Frontal cortex (tissue), 4 donors: Measurements from ENCODE around the gene PHACTR2. TPM values are rescaled to one million over a fixed set of nuclear protein-coding genes. Genes with fewer than 3 reads are reported as not detected.

ENCODE experiments used
- DNase-seq, 2 donors: peaks; one replicate each; pipeline ENCODE4 v3.0.0; 2012; ENCODE audit warnings: low spot score in 2 of 2
- FAIRE-seq: peaks from 2 replicates; lab custom pipeline; 2012; peaks lifted over from hg19 to GRCh38; lab: Jason Lieb, UNC
- small RNA-seq: library from RNA; depleted of rRNA; stranded (forward); fragments of <200 nt; gene quantifications from one replicate; pipeline ENCODE3, GENCODE V24; 2014
- total RNA-seq: library from RNA; depleted of rRNA; stranded (reverse); fragments of >200 nt; gene quantifications from one replicate; pipeline ENCODE4 v1.2.3, GENCODE V29; 2014
- donor health status: control.
- donor health status: control.
- donor health status: control.

PHACTR2 gene
- total RNA-seq, 1 donor from 2014 or later, result 15.1 TPM

GRCh38 chr6:143880412-143880811 lies 202.6 kb downstream of the PHACTR2 start:
- FAIRE-seq, result no peak
- no peak for DNase-seq

Small RNA genes lying within 50 kb of the gene (small RNA-seq; reads per million reads assigned to genes)
- gene ZC2HC1B, result not detected

Other genes starting within 250 kb of the PHACTR2 start
- gene ADAT2, start 227.3 kb upstream of the PHACTR2 start, total RNA-seq, result 4.5 TPM
- 33.8 TPM for gene PEX3, start 227.2 kb upstream of the PHACTR2 start, total RNA-seq
- 11.8 TPM for gene FUCA2, start 166.2 kb upstream of the PHACTR2 start, total RNA-seq
- 10.6 TPM for gene LTV1, start 165.4 kb downstream of the PHACTR2 start, total RNA-seq
- gene ZC2HC1B, start 186.5 kb downstream of the PHACTR2 start, total RNA-seq, result not detected